ENCODE data around the gene OR2A25. TPM values are rescaled to one million over a fixed set of nuclear protein-coding genes. Genes with fewer than 3 reads are reported as not detected.

Gene OR2A25
- total RNA-seq, 1 donor from 2014 or later = not detected

DNA sequence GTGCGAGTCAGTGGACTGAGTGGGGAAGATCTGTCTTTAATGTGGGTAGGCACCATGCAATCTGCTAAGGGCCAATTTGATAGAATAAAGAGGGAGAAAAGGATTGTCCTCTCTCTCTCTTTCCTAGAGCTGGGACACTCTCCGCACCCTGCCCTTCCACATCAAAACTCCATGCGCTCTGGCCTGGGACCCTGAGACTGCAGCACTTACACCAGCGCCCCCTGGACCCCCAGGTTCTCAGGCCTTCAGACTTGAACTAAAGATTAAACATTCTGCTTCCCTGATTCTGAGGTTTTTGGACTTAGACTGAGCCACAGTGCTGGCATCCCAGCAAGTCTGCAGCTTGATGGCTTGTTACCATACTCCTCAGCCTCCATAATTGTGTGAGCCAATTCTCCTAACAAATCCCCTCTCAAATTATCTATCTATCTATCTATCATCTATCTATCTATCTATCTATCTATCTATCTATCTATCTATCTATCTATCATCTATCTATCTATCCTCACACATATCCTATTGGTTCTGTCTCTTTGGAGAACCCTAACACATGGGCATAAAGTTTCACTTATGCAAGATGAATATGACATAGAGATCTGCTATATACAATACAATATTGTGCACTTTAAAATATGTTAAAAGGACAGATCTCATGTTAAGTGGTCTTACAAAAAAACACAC, 43.3 kb upstream of the OR2A25 start:
- Mint-ChIP-seq H3K36me3 (ENCODE audit: unreplicated experiment) (no peaks in the 10 kb centered on the region), H3K27ac (ENCODE audit: unreplicated experiment) (no peak overlapping the region), H3K9me3 (ENCODE audit: unreplicated experiment) (peaks cover 2% of the 10 kb centered on the region), H3K4me1 (ENCODE audit: low read depth, unreplicated experiment) (no peaks in the 10 kb centered on the region), H3K27me3 (ENCODE audit: unreplicated experiment) (no peaks in the 10 kb centered on the region), H3K4me3 (ENCODE audit: unreplicated experiment) (no peak overlapping the region)
- DNase-seq = no peak
- TF ChIP-seq, protein P1, sequence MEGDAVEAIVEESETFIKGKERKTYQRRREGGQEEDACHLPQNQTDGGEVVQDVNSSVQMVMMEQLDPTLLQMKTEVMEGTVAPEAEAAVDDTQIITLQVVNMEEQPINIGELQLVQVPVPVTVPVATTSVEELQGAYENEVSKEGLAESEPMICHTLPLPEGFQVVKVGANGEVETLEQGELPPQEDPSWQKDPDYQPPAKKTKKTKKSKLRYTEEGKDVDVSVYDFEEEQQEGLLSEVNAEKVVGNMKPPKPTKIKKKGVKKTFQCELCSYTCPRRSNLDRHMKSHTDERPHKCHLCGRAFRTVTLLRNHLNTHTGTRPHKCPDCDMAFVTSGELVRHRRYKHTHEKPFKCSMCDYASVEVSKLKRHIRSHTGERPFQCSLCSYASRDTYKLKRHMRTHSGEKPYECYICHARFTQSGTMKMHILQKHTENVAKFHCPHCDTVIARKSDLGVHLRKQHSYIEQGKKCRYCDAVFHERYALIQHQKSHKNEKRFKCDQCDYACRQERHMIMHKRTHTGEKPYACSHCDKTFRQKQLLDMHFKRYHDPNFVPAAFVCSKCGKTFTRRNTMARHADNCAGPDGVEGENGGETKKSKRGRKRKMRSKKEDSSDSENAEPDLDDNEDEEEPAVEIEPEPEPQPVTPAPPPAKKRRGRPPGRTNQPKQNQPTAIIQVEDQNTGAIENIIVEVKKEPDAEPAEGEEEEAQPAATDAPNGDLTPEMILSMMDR (IDR thresholded peaks at IDR 0.05; ENCODE audit: partially characterized antibody, unreplicated experiment) = no peak

DNA sequence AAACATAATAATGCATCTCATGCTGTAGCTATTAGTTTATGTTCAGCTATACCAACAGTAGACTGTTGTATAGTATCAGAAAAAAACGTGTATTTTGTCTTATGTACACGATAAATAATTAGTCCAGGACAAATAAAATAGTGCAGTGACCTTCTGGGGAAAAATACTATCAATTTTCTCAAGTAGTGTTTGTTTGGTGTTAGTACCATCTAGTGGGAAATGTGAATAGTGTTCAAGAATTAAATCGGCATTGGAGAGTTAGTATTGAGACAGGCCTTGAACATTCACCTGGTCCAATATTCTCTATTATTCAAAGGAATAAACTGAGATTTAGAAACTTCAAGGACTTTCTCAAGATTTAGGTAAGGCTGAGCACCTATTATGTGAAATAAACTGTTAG, 42.5 kb upstream of the OR2A25 start:
- TF ChIP-seq, protein P1 (IDR thresholded peaks at IDR 0.05; ENCODE audit: partially characterized antibody, unreplicated experiment) = no peak
- Mint-ChIP-seq H3K9me3 (ENCODE audit: unreplicated experiment) (peaks cover 2% of the 10 kb centered on the region), H3K4me1 (ENCODE audit: low read depth, unreplicated experiment) (no peaks in the 10 kb centered on the region), H3K36me3 (ENCODE audit: unreplicated experiment) (no peaks in the 10 kb centered on the region), H3K27me3 (ENCODE audit: unreplicated experiment) (no peaks in the 10 kb centered on the region), H3K27ac (ENCODE audit: unreplicated experiment) (no peak overlapping the region), H3K4me3 (ENCODE audit: unreplicated experiment) (no peak overlapping the region)
- DNase-seq = no peak

DNA sequence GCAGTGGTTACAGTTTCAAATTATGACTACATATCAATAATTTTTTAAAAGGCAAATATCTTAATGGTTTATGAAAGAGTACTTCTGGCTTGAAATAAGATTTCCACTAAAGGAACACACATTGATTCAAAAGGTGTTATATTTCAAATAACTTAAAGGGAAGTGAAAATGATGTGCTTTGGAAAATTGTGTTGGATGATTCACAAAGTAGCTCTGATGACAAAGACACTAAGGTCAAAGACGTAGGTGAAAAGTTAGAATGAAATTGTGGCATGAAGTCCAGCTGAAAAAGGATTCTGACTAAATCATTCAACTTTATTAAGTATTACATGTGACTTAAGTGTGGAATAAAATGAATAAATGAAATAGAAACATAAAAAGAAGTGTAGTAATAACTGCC, 41.6 kb upstream of the OR2A25 start:
- Mint-ChIP-seq H3K4me1 (ENCODE audit: low read depth, unreplicated experiment) (no peaks in the 10 kb centered on the region), H3K27ac (ENCODE audit: unreplicated experiment) (no peak overlapping the region), H3K36me3 (ENCODE audit: unreplicated experiment) (no peaks in the 10 kb centered on the region), H3K9me3 (ENCODE audit: unreplicated experiment) (no peaks in the 10 kb centered on the region), H3K4me3 (ENCODE audit: unreplicated experiment) (no peak overlapping the region), H3K27me3 (ENCODE audit: unreplicated experiment) (no peaks in the 10 kb centered on the region)
- DNase-seq = no peak
- TF ChIP-seq, protein P1 (IDR thresholded peaks at IDR 0.05; ENCODE audit: partially characterized antibody, unreplicated experiment) = no peak

DNA sequence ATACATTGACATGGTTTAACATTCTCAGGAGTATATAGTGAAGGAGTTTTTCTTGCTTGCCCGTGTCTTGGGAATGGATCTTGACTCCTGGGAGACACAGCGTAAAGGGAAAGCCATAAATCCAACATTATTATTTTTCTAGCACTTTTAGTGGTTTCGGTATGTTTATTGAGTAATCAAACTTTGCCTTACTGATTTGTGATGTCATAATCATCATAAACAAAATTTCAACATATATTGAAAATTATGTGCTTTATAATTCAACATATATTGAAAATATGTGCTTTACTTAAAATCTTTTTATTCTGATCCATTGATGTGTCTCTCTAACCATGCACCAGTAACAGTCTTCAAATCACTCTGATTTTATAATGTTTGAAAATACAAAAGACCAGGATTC, 41.1 kb upstream of the OR2A25 start:
- no peaks in the 10 kb centered on the region for H3K27me3 Mint-ChIP-seq (ENCODE audit: unreplicated experiment)
- H3K4me1 Mint-ChIP-seq (ENCODE audit: low read depth, unreplicated experiment) = no peaks in the 10 kb centered on the region
- TF ChIP-seq, protein P1 (IDR thresholded peaks at IDR 0.05; ENCODE audit: partially characterized antibody, unreplicated experiment) = no peak

DNA sequence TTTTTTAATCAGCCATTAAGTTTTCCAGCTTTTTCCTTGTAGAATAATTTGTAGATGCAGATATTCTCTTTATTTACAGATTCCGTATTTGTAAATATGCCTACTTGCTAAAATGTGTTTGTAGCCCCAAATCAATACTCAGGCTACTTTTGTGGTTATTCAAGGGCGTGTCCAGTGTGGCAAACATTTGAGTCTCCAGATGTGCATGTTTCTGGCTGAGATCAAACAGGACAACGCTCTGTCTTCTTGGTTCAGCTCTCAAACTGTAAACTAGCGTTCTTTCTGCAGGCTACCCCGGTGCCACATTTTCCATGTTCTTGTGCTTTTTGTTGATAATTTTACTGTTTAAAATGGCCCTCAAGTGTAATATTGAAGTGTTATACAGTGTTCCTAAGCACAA, 37.1 kb upstream of the OR2A25 start:
- no peaks in the 10 kb centered on the region for H3K27me3 Mint-ChIP-seq (ENCODE audit: unreplicated experiment)
- H3K36me3 Mint-ChIP-seq (ENCODE audit: unreplicated experiment) = no peaks in the 10 kb centered on the region
- no peak overlapping the region for H3K4me3 Mint-ChIP-seq (ENCODE audit: unreplicated experiment)
- H3K4me1 Mint-ChIP-seq (ENCODE audit: low read depth, unreplicated experiment) = no peaks in the 10 kb centered on the region
- no peak for DNase-seq
- H3K9me3 Mint-ChIP-seq (ENCODE audit: unreplicated experiment) = no peaks in the 10 kb centered on the region
- peak overlapping the region; percentile 36 for H3K27ac Mint-ChIP-seq (ENCODE audit: unreplicated experiment)
- TF ChIP-seq, protein P1 (IDR thresholded peaks at IDR 0.05; ENCODE audit: partially characterized antibody, unreplicated experiment) = no peak

More for the DNA sequence above, 41.1 kb upstream of the OR2A25 start:
- Mint-ChIP-seq H3K36me3 (ENCODE audit: unreplicated experiment) (no peaks in the 10 kb centered on the region), H3K4me3 (ENCODE audit: unreplicated experiment) (no peak overlapping the region), H3K9me3 (ENCODE audit: unreplicated experiment) (no peaks in the 10 kb centered on the region), H3K27ac (ENCODE audit: unreplicated experiment) (no peak overlapping the region)
- DNase-seq = no peak
